ENCODE measurements around the gene MBLAC2.
A peak's percentile ranks its signal among the peaks of the same experiment; 100 is the strongest.

The MBLAC2 gene

DNA sequence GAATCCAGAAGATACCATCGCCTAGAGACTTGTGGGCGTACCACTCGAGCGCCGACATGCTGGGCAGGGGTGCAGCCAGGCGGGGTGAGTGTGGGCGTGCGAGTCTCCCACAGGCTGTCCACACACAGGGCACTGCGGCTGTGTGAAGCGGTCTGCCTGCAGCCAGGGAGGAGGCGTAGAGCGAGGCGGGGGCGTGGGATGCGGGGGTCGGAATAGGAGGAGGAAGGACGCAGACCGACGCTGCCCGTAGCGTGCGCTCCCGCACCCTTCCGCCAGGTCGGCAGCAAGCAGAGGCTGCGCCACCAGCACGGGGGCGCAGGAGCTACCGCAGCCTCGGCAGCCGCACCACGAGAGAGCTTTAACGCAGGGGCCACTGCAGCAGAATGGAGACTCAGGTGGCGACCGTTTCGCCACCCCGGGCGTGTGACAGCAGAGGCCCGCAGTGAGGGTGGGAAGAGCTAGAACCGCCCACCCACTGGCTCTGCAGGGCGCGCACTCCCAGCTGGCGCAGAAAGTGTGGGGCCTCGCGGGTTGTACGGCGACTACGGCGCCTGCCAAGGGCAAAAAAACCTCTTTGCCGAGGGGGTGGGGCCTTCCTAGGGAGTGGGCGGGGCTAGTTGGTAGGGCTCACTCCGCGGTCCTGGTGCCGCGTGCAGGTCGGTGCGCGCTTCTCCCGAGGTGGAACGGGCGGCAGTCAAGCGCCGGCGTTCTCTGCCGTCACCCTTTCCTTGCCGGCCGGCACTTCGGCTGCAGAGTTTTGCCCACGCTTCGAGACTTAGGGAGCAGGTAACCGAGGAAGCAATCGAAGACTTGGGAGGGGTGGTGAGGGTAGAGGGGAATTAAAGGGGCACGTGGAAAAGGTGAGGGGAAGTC, at the start of gene MBLAC2, which contains the start of gene POLR3G:
Gene MBLAC2, minus strand, starts transcription at position 537 of the 873 bp plus-strand sequence. Its CDS starts 479 bp downstream, at position 58.
Gene POLR3G, plus strand, starts transcription at position 630 of the 873 bp plus-strand sequence. CDS start 10,704 bp downstream, outside the sequence.
- DNase-seq (ENCODE audit: insufficient read length, low spot score): peak; percentile 64
- FAIRE-seq: peak; percentile 95

- FAIRE-seq (no peak), DNase-seq (ENCODE audit: insufficient read length, low spot score) (no peak)
These were observed 44.5 kb upstream of the MBLAC2 start for GRCh38 chr5:90519081-90519480.

- FAIRE-seq (no peak), DNase-seq (ENCODE audit: insufficient read length, low spot score) (no peak)
These were observed 44.1 kb upstream of the MBLAC2 start for GRCh38 chr5:90518661-90519060.

GRCh38 chr5:90514520-90514919, 39.9 kb upstream of the MBLAC2 start:
- no peak for FAIRE-seq

DNA sequence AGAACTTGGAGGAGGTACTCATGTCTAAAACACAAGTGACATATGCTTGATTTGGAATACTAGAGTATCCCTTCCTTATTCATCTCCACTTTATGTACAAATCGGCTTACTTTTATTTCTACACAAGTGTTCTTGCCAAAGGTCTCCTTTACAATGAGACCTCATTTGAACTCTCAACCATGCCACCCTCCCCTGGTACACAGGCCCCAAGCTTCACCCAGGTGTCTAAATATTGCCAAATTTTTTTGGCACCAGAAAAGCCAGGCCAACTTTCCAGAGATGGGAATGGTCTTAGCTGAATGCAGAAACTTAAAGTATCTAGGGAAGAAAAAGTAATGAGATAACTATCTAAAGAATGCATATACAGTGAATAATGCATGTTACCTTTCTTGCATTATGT, 35.9 kb upstream of the MBLAC2 start:
- FAIRE-seq: no peak
- no peak for DNase-seq (ENCODE audit: insufficient read length, low spot score)

More at GRCh38 chr5:90514520-90514919, 39.9 kb upstream of the MBLAC2 start:
- no peak for DNase-seq (ENCODE audit: insufficient read length, low spot score)

- DNase-seq (ENCODE audit: insufficient read length, low spot score) (no peak), FAIRE-seq (no peak)
These were observed 31.6 kb upstream of the MBLAC2 start for GRCh38 chr5:90506221-90506620.

- FAIRE-seq: no peak
- no peak for DNase-seq (ENCODE audit: insufficient read length, low spot score)
These were observed 30.2 kb upstream of the MBLAC2 start for GRCh38 chr5:90504743-90505142.

- FAIRE-seq (no peak), DNase-seq (ENCODE audit: insufficient read length, low spot score) (no peak)
These were observed 29.0 kb upstream of the MBLAC2 start for GRCh38 chr5:90503596-90503995.

- FAIRE-seq: no peak
- DNase-seq (ENCODE audit: insufficient read length, low spot score): no peak
These were observed 20.6 kb upstream of the MBLAC2 start for GRCh38 chr5:90495146-90495545.

DNA sequence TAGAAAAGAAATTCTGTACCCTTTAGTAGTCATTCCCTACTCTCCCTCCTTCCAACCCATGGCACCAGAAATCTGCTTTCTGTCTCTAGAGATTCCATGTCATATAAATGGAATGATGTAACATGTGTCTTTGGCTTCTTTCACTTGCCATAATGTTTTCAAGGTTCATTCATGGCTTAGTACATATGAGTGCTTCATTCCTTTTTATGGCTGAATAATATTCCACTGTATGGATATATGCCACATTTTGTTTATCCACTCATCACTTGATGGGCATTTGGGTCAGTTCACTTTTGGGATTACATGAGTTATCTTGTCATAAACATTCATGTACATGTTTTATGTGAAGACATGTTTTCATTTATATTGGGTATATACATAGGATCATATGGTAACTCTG, 19.5 kb upstream of the MBLAC2 start:
- DNase-seq (ENCODE audit: insufficient read length, low spot score) (no peak), FAIRE-seq (no peak)

GRCh38 chr5:90488791-90489190, 14.2 kb upstream of the MBLAC2 start:
- DNase-seq (ENCODE audit: insufficient read length, low spot score) (no peak), FAIRE-seq (peak; percentile 33)

DNA sequence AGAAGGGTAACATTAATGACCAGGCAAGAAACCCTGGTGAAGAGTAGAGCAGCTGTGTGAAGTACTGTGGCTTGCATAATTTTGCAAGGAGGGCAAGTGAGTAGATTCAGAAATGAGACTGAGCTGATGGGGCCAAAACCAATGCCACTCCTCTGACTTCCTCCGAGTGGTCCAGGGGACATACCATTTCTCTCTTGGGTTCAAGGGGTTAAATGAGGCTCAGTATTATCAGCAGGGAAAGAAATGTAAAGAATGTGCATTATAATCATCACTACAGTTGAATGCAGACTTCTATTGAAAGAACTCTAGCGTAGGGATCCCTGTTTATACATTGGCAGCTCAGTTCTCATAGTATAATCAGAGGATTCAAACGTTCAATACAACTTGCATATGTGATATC, 10.0 kb upstream of the MBLAC2 start:
- DNase-seq (ENCODE audit: insufficient read length, low spot score): no peak
- FAIRE-seq: no peak

DNA sequence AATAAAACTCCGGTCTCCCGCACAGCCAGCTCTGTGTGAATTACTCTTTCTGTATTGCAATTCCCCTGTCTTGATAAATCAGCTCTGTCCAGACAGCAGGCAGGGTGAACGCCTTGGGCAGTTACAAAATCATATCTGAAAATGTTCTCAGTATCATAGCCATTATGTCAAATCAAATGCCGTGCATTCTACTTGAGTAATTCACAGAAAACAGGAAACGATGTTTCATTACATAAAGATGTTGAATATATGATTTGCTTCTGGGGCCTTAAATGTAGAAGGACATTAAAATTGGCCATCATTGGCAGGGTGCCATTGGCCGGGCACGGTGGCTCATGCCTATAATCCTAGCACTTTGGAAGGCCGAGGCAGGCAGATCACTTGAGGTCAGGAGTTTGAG, 8.6 kb upstream of the MBLAC2 start:
- no peak for FAIRE-seq
- no peak for DNase-seq (ENCODE audit: insufficient read length, low spot score)

- no peak for DNase-seq (ENCODE audit: insufficient read length, low spot score)
These were observed 6.1 kb upstream of the MBLAC2 start for GRCh38 chr5:90480699-90481098.

GRCh38 chr5:90479611-90480385, 5.2 kb upstream of the MBLAC2 start:
- FAIRE-seq (no peak), DNase-seq (ENCODE audit: insufficient read length, low spot score) (no peak)

More at GRCh38 chr5:90480699-90481098, 6.1 kb upstream of the MBLAC2 start:
- FAIRE-seq: no peak

GRCh38 chr5:90477621-90478215, 3.1 kb upstream of the MBLAC2 start:
- DNase-seq (ENCODE audit: insufficient read length, low spot score) (no peak), FAIRE-seq (no peak)

DNA sequence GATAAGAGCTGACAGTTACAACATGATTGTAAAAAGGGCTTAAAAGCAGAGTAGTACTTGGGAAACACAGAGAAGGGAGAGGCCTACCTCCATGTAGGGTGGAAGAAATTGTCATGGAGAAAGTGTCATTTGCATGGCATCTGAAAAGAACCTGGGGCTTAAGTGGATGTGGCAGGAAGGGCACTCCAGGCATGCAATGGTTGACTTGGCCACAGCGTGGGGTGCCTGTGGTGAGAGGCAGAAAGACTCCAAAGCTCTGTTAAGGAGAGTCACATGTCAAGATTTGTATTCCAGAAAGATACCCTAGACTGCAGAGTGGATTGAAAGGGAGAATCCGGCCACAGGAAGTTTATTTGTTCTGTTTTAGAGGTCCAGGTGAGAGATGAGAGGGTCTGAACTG, 2.5 kb upstream of the MBLAC2 start:
- DNase-seq (ENCODE audit: insufficient read length, low spot score): no peak
- no peak for FAIRE-seq

GRCh38 chr5:90476391-90476790, 1.8 kb upstream of the MBLAC2 start:
- DNase-seq (ENCODE audit: insufficient read length, low spot score) (no peak), FAIRE-seq (no peak)

- no peak for FAIRE-seq
- no peak for DNase-seq (ENCODE audit: insufficient read length, low spot score)
These were observed 937 bp upstream of the MBLAC2 start for GRCh38 chr5:90475436-90475980.

DNA sequence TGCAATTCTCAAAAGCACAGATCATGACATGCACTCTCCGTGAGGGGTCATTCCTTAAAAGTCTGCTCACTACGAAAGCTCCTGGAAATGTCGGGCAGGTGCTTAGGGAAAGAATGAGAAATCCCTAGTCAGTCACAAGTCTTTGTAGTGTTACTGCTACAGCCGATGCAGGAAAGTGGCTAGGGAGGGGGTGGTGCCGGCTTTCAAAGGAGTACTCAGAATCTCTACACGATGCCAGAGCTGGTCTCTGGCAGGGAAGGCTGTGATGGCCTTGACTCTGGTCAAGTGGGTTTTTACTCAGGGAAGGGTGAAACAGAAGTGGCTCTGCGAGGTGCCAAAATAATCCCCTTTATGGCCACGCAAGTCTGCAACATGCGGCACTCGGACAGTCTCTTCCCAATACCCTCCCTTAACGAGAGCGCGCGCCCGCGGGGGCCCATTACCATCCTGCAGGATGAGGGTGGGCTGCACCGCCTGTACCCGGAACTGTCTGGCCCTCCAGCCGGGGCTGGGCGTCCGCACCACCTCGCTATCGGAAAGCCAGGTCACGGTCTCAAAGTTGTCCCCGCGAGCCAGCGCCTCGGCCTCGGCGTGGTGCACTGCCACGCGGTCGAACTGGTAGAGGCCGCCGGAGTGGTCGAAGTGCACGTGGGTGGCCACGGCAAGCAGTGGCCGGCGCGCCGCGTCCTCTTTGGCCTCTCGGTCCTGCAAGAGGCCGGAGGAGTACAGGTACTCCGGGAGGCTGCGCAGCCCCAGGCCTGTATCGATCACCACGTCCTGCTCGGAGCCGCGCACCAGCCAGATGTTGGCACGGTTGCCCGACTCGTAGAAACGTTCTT, 956 bp downstream of the MBLAC2 start:
- peak; percentile 31 for FAIRE-seq
- no peak for DNase-seq (ENCODE audit: insufficient read length, low spot score)

Data from GM19239 (cell line).